Measurements from ENCODE around the gene NELL1. TPM values are rescaled to one million over a fixed set of nuclear protein-coding genes. Genes with fewer than 3 reads are reported as not detected.

The NELL1 gene
- total and polyA plus RNA-seq, 7 donors, result 0.34 to 1.1 (median 0.62) TPM; not detected in 3

GRCh38 chr11:20881328-20882079, 212.1 kb downstream of the NELL1 start:
- H3K9me3 ChIP-seq, result no peaks in the 10 kb centered on the region
- 38 to 42% methylated on average over 5 of the region's 5 CpGs for WGBS, 2 donors
- no peak overlapping the region for H3K27ac ChIP-seq
- no peak for DNase-seq
- H3K4me1 ChIP-seq, result no peaks in the 10 kb centered on the region
- H3K27me3 ChIP-seq, result no peaks in the 10 kb centered on the region
- no peak overlapping the region for H3K4me3 ChIP-seq
- H3K36me3 ChIP-seq, result no peaks in the 10 kb centered on the region
- intact Hi-C loops (cut with DNase I), result no loop called here
- TF ChIP-seq EP300 (IDR thresholded peaks at IDR 0.05), result no peak
- no peak for TF ChIP-seq POLR2AphosphoS5 (IDR thresholded peaks at IDR 0.05)
- TF ChIP-seq, protein P1, sequence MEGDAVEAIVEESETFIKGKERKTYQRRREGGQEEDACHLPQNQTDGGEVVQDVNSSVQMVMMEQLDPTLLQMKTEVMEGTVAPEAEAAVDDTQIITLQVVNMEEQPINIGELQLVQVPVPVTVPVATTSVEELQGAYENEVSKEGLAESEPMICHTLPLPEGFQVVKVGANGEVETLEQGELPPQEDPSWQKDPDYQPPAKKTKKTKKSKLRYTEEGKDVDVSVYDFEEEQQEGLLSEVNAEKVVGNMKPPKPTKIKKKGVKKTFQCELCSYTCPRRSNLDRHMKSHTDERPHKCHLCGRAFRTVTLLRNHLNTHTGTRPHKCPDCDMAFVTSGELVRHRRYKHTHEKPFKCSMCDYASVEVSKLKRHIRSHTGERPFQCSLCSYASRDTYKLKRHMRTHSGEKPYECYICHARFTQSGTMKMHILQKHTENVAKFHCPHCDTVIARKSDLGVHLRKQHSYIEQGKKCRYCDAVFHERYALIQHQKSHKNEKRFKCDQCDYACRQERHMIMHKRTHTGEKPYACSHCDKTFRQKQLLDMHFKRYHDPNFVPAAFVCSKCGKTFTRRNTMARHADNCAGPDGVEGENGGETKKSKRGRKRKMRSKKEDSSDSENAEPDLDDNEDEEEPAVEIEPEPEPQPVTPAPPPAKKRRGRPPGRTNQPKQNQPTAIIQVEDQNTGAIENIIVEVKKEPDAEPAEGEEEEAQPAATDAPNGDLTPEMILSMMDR (IDR thresholded peaks at IDR 0.05), result no peak
- TF ChIP-seq POLR2A (IDR thresholded peaks at IDR 0.05), result no peak

DNA sequence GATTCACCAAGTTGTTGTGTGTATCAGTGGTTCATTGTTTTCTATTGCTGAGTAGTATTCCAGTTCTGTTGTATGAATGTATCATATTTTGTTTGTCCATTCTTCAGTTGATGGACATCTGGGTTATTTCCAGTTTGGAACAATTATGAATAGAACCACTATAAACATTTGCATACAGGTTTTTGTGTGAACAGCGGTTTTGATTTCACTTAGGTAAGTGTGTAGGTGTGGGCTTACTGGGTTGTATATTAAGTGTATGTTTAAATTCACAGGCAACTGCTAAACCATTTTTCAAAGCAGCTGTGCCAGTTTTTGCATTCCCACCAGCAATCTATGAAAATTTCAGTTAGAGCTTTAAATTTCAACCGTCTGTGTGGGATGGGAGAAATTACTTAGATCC, 217.8 kb downstream of the NELL1 start:
- H3K27ac ChIP-seq, result no peak overlapping the region
- TF ChIP-seq, protein P1 (IDR thresholded peaks at IDR 0.05), result no peak
- TF ChIP-seq EP300 (IDR thresholded peaks at IDR 0.05), result no peak
- no peak for TF ChIP-seq POLR2AphosphoS5 (IDR thresholded peaks at IDR 0.05)
- TF ChIP-seq POLR2A (IDR thresholded peaks at IDR 0.05), result no peak
- no peaks in the 10 kb centered on the region for H3K36me3 ChIP-seq
- DNase-seq, result no peak
- no peak overlapping the region for H3K4me3 ChIP-seq
- H3K4me1 ChIP-seq, result no peaks in the 10 kb centered on the region
- 79 to 80% methylated on average over 2 of the region's 2 CpGs for WGBS, 2 donors
- H3K27me3 ChIP-seq, result no peaks in the 10 kb centered on the region
- intact Hi-C loops (cut with DNase I), result no loop called here
- H3K9me3 ChIP-seq, result no peaks in the 10 kb centered on the region

- DNase-seq, result no peak
- TF ChIP-seq, protein P1 (IDR thresholded peaks at IDR 0.05), result no peak
- no peak for TF ChIP-seq POLR2A (IDR thresholded peaks at IDR 0.05)
- no peak for TF ChIP-seq EP300 (IDR thresholded peaks at IDR 0.05)
- TF ChIP-seq POLR2AphosphoS5 (IDR thresholded peaks at IDR 0.05), result no peak
- no peaks in the 10 kb centered on the region for H3K27me3 ChIP-seq
- H3K36me3 ChIP-seq, result no peaks in the 10 kb centered on the region
- no peak overlapping the region for H3K27ac ChIP-seq
- H3K4me3 ChIP-seq, result no peak overlapping the region
- H3K4me1 ChIP-seq, result no peaks in the 10 kb centered on the region
- intact Hi-C loops (cut with DNase I), result no loop called here
- no peaks in the 10 kb centered on the region for H3K9me3 ChIP-seq
Measured at GRCh38 chr11:20894296-20894695, 224.9 kb downstream of the NELL1 start.

GRCh38 chr11:20909995-20910726, 240.8 kb downstream of the NELL1 start:
- no peak overlapping the region for H3K27ac ChIP-seq
- no peaks in the 10 kb centered on the region for H3K36me3 ChIP-seq
- WGBS, 2 donors, result 83% methylated on average over 7 of the region's 7 CpGs
- no peaks in the 10 kb centered on the region for H3K4me1 ChIP-seq
- no peaks in the 10 kb centered on the region for H3K27me3 ChIP-seq
- TF ChIP-seq EP300 (IDR thresholded peaks at IDR 0.05) (no peak), POLR2A (IDR thresholded peaks at IDR 0.05) (no peak), POLR2AphosphoS5 (IDR thresholded peaks at IDR 0.05) (no peak)
- TF ChIP-seq, protein P1 (IDR thresholded peaks at IDR 0.05), result no peak
- H3K9me3 ChIP-seq, result no peaks in the 10 kb centered on the region
- intact Hi-C loops (cut with DNase I), result no loop called here
- H3K4me3 ChIP-seq, result no peak overlapping the region
- no peak for DNase-seq
